Measurements from ENCODE around the gene USP34.
"Not testable (repeated sequence)": the region's sequence is repeated elsewhere in the genome, so short reads cannot be mapped to it uniquely, and the experiment has no call there.

Gene USP34

GRCh38 chr2:61463769-61464475 lies 7.0 kb downstream of the USP34 start:
- no peak for DNase-seq (ENCODE audit: low spot score)

GRCh38 chr2:61461404-61461803 lies 9.5 kb downstream of the USP34 start:
- DNase-seq (ENCODE audit: low spot score), result no peak

- peak; percentile 39 for DNase-seq (ENCODE audit: low spot score)
Measured at GRCh38 chr2:61460163-61460562, 10.7 kb downstream of the USP34 start.

- DNase-seq (ENCODE audit: low spot score), result no peak
Measured at GRCh38 chr2:61456746-61457420, 14.0 kb downstream of the USP34 start.

GRCh38 chr2:61456070-61456745 lies 14.7 kb downstream of the USP34 start:
- no peak for DNase-seq (ENCODE audit: low spot score)

- DNase-seq (ENCODE audit: low spot score), result not testable (repeated sequence)
Measured at GRCh38 chr2:61454972-61455371, 15.9 kb downstream of the USP34 start.

- no peak for DNase-seq (ENCODE audit: low spot score)
Measured at GRCh38 chr2:61454383-61454782, 16.5 kb downstream of the USP34 start.

GRCh38 chr2:61452392-61452791 lies 18.5 kb downstream of the USP34 start:
- DNase-seq (ENCODE audit: low spot score), result no peak

GRCh38 chr2:61451178-61451577 lies 19.7 kb downstream of the USP34 start:
- no peak for DNase-seq (ENCODE audit: low spot score)

- DNase-seq (ENCODE audit: low spot score), result no peak
Measured at GRCh38 chr2:61450144-61450543, 20.7 kb downstream of the USP34 start.

- DNase-seq (ENCODE audit: low spot score), result no peak
Measured at GRCh38 chr2:61448229-61448628, 22.7 kb downstream of the USP34 start.

GRCh38 chr2:61446971-61447370 lies 23.9 kb downstream of the USP34 start:
- not testable (repeated sequence) for DNase-seq (ENCODE audit: low spot score)

GRCh38 chr2:61443342-61444041 lies 27.4 kb downstream of the USP34 start:
- no peak for DNase-seq (ENCODE audit: low spot score)

GRCh38 chr2:61439241-61440002 lies 31.5 kb downstream of the USP34 start:
- no peak for DNase-seq (ENCODE audit: low spot score)

- DNase-seq (ENCODE audit: low spot score), result no peak
Measured at GRCh38 chr2:61438670-61439069, 32.2 kb downstream of the USP34 start.

- no peak for DNase-seq (ENCODE audit: low spot score)
Measured at GRCh38 chr2:61437170-61437569, 33.7 kb downstream of the USP34 start.

GRCh38 chr2:61436092-61436491 lies 34.8 kb downstream of the USP34 start:
- no peak for DNase-seq (ENCODE audit: low spot score)

GRCh38 chr2:61435291-61435690 lies 35.6 kb downstream of the USP34 start:
- DNase-seq (ENCODE audit: low spot score), result no peak

- DNase-seq (ENCODE audit: low spot score), result no peak
Measured at GRCh38 chr2:61434314-61434713, 36.6 kb downstream of the USP34 start.

- DNase-seq (ENCODE audit: low spot score), result no peak
Measured at GRCh38 chr2:61433606-61434005, 37.3 kb downstream of the USP34 start.

- no peak for DNase-seq (ENCODE audit: low spot score)
Measured at GRCh38 chr2:61432990-61433389, 37.9 kb downstream of the USP34 start.

- no peak for DNase-seq (ENCODE audit: low spot score)
Measured at GRCh38 chr2:61431345-61431744, 39.5 kb downstream of the USP34 start.

All from AG08396 (cell line).